ENCODE data around the gene IRX4.

IRX4 gene

DNA sequence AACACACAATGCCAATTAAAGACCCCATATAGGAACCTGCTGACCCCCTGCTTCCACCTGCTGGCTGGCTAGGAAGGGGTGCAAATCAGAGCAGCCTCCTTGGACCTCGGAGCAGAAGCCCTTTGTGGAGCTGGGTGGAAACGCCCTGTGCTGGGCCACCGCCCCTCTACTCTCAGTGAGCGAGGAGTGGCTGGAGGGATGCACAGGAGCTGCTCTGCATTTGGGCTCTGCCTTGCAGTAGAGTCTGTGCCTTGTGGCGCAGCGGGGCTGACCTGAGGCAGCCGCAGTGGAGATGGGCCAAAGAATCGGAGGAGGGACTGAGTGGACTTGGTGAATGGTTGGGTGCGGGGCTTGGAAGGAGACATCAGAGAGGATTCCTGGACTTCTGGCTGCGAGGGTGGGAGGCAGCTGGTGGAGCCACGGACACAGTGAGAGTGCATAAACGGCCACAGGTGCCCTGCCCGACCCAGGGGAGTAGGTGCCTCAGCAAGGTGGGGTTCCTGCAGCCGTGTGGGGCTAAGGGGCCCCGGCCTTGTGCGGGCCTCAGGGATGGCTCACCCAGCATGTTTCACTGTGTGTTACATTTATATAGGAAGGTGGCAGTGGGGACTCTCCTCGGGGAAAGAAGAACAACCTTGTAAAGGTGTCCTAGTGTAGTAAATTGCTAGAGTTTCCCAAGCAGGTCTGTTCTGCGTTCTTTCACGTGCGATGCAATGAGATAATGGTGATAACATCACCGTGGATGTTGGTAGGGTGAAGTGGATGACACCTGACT lies 14.1 kb upstream of the IRX4 start:
- Histone ChIP-seq H3K27me3 (ENCODE audit: insufficient read depth, low read depth) (peaks cover 5% of the 10 kb centered on the region; the same call in 1 of the 2 replicates), H3K27ac (no peak overlapping the region)
- TF ChIP-seq, protein P1, sequence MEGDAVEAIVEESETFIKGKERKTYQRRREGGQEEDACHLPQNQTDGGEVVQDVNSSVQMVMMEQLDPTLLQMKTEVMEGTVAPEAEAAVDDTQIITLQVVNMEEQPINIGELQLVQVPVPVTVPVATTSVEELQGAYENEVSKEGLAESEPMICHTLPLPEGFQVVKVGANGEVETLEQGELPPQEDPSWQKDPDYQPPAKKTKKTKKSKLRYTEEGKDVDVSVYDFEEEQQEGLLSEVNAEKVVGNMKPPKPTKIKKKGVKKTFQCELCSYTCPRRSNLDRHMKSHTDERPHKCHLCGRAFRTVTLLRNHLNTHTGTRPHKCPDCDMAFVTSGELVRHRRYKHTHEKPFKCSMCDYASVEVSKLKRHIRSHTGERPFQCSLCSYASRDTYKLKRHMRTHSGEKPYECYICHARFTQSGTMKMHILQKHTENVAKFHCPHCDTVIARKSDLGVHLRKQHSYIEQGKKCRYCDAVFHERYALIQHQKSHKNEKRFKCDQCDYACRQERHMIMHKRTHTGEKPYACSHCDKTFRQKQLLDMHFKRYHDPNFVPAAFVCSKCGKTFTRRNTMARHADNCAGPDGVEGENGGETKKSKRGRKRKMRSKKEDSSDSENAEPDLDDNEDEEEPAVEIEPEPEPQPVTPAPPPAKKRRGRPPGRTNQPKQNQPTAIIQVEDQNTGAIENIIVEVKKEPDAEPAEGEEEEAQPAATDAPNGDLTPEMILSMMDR (conservative IDR thresholded peaks at IDR 0.05; ENCODE audit: low read depth, low read length) = no peak

DNA sequence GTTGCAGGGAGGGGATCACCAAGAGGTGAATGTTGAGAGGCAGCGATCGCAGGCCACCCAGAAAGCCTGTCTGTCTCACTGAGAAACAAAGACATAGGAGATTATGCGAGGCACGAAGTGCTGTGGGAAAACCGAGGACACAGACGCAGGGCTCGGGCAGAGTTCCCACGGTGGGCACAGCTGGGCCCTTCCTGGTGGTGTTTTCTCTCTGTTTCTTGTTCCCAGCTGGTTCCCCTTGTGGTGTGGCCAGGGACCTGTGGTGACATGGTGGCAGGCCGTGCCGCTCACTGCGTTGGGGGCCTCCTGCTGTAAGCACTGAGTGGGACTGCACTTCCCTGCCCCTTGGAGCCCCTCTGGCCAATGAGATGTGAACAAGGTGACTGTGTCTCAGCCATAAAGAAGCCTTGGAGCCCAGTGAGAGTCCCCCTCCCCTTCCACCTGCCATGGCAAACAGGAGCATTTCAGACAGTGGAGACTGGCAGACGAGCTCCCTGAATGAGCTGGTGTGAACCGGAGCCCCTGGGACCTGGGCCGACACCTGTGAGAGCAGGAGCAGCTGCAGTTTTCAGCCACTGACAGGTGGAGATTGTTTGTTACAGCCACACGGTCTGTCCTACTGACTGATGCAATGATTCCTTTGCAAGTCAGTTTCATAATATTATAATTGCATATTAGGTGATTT lies 13.2 kb upstream of the IRX4 start:
- Histone ChIP-seq H3K27me3 (ENCODE audit: insufficient read depth, low read depth) (peaks cover 5% of the 10 kb centered on the region; the same call in 1 of the 2 replicates), H4K20me1 (ENCODE audit: insufficient read depth) (no peaks in the 10 kb centered on the region), H3K9ac (no peak overlapping the region), H3K27ac (no peak overlapping the region), H3K4me1 (ENCODE audit: low read depth, poor library complexity, severe bottlenecking) (no peaks in the 10 kb centered on the region), H3K79me2 (ENCODE audit: insufficient read depth, low read depth) (no peaks in the 10 kb centered on the region), H3K4me3 (IDR thresholded peaks at IDR 0.05; ENCODE audit: insufficient read depth, low read depth, low read length) (no peak overlapping the region), H2AFZ (ENCODE audit: low read depth) (no peak overlapping the region), H3K36me3 (ENCODE audit: insufficient read depth) (no peaks in the 10 kb centered on the region), H3K4me2 (no peak overlapping the region)
- TF ChIP-seq, protein P1 (conservative IDR thresholded peaks at IDR 0.05; ENCODE audit: low read depth, low read length) = no peak

More for the DNA sequence above, 14.1 kb upstream of the IRX4 start:
- Histone ChIP-seq H3K4me1 (ENCODE audit: low read depth, poor library complexity, severe bottlenecking) (no peaks in the 10 kb centered on the region), H3K36me3 (ENCODE audit: insufficient read depth) (no peaks in the 10 kb centered on the region), H3K4me3 (IDR thresholded peaks at IDR 0.05; ENCODE audit: insufficient read depth, low read depth, low read length) (no peak overlapping the region), H2AFZ (ENCODE audit: low read depth) (no peak overlapping the region), H4K20me1 (ENCODE audit: insufficient read depth) (no peaks in the 10 kb centered on the region), H3K9ac (no peak overlapping the region), H3K4me2 (no peak overlapping the region), H3K79me2 (ENCODE audit: insufficient read depth, low read depth) (no peaks in the 10 kb centered on the region)

DNA sequence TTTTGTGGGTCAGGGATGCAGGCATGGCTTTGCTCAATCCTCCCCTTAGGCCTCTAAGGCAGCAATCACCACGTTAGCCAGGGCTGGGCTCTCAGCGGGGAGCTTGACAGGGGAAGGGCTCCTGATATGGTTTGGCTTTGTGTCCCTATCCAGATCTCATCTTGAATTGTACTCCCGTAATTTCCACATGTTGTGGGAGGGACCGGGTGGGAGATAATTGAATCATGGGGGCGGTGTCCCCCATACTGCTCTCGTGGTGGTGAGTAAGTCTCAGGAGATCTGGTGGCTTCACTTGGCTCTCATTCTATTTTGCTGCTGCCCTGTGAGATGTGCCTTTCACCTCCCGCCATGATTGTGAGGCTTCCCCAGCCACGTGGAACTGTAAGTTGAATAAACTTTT lies 11.5 kb upstream of the IRX4 start:
- H3K4me2 ChIP-seq = no peak overlapping the region
- H3K27ac ChIP-seq = no peak overlapping the region
- no peaks in the 10 kb centered on the region for H3K4me1 ChIP-seq (ENCODE audit: low read depth, poor library complexity, severe bottlenecking)
- H3K36me3 ChIP-seq (ENCODE audit: insufficient read depth) = no peaks in the 10 kb centered on the region
- H3K4me3 ChIP-seq (IDR thresholded peaks at IDR 0.05; ENCODE audit: insufficient read depth, low read depth, low read length) = no peak overlapping the region
- peaks cover 5% of the 10 kb centered on the region; the same call in 1 of the 2 replicates for H3K27me3 ChIP-seq (ENCODE audit: insufficient read depth, low read depth)
- H2AFZ ChIP-seq (ENCODE audit: low read depth) = no peak overlapping the region
- no peaks in the 10 kb centered on the region for H4K20me1 ChIP-seq (ENCODE audit: insufficient read depth)
- H3K9ac ChIP-seq = no peak overlapping the region
- TF ChIP-seq, protein P1 (conservative IDR thresholded peaks at IDR 0.05; ENCODE audit: low read depth, low read length) = no peak
- H3K79me2 ChIP-seq (ENCODE audit: insufficient read depth, low read depth) = no peaks in the 10 kb centered on the region

DNA sequence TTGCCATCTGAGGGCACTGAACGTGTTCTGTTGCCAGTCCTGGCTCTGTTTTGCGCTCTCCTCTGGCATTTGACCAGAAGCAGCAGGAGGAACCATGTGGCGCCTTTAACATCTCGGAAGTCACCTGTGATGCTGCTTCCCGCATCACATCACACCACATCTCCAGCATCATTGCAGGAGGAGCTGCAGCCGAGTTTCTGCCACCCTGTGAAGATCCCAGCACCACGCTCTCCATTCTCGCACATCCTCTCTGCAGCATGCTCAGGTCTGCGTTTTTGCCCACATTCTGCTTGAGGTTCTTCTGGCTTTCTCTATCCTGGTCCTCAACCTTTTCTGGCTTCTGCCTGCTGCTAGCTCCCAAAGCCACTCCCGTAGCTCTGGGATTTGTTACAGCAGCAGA lies 11.0 kb upstream of the IRX4 start:
- no peak overlapping the region for H3K9ac ChIP-seq
- TF ChIP-seq, protein P1 (conservative IDR thresholded peaks at IDR 0.05; ENCODE audit: low read depth, low read length) = no peak
- no peaks in the 10 kb centered on the region for H3K4me1 ChIP-seq (ENCODE audit: low read depth, poor library complexity, severe bottlenecking)
- no peak overlapping the region for H2AFZ ChIP-seq (ENCODE audit: low read depth)
- no peaks in the 10 kb centered on the region for H3K79me2 ChIP-seq (ENCODE audit: insufficient read depth, low read depth)
- H3K36me3 ChIP-seq (ENCODE audit: insufficient read depth) = no peaks in the 10 kb centered on the region
- peaks cover 5% of the 10 kb centered on the region; the same call in 1 of the 2 replicates for H3K27me3 ChIP-seq (ENCODE audit: insufficient read depth, low read depth)
- no peaks in the 10 kb centered on the region for H4K20me1 ChIP-seq (ENCODE audit: insufficient read depth)
- no peak overlapping the region for H3K4me3 ChIP-seq (IDR thresholded peaks at IDR 0.05; ENCODE audit: insufficient read depth, low read depth, low read length)
- H3K4me2 ChIP-seq = no peak overlapping the region
- no peak overlapping the region for H3K27ac ChIP-seq

Data from KMS-11 (cell line).